Measurements from ENCODE around the gene SUPV3L1. TPM values are rescaled to one million over a fixed set of nuclear protein-coding genes. Genes with fewer than 3 reads are reported as not detected.

SUPV3L1 gene
- total and polyA plus RNA-seq, 12 donors: 23.8 to 139 (median 38.0) TPM

GRCh38 chr10:69142983-69143382 lies 37.1 kb upstream of the SUPV3L1 start:
- Histone ChIP-seq H3K4me3 (no peak overlapping the region), H3K4me1 (peaks cover 0 to 13% (median 0%) of the 10 kb centered on the region in 9 donors), H3K27ac (no peak overlapping the region), H3K9me3 (no peaks in the 10 kb centered on the region), H3K27me3 (no peaks in the 10 kb centered on the region), H3K36me3 (peaks cover 0 to 14% (median 2%) of the 10 kb centered on the region in 9 donors)
- no peak for DNase-seq
- ATAC-seq: no peak
- no peak for TF ChIP-seq CTCF (IDR thresholded peaks at IDR 0.05)
- intact Hi-C loops (cut with DNase I): no loop called here
- 62 to 81% methylated on average over 3 of the region's 3 CpGs for WGBS, 2 donors

DNA sequence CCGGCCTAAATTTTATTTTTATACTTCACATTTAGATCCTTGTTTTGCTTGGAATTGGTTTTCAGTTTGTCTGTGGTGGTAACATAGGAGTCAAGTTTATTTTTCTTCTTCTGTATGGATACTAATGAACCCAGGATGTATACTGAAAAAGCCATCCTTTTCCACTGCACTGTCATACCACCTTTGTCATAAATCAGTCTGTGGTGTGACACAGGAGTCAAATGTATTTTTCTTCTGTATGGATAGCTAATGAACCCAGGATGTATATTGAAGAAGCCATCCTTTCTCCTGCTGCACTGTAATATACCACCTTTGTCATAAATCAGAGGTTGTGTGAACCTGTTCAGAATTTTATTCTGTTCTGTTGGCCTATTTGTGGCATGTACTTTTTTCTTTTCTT lies 34.7 kb upstream of the SUPV3L1 start:
- H3K27ac ChIP-seq: no peak overlapping the region
- peaks cover 0 to 14% (median 0%) of the 10 kb centered on the region in 9 donors for H3K36me3 ChIP-seq
- WGBS, 2 donors: 96 to 100% methylated on average over 1 of the region's 1 CpG
- H3K9me3 ChIP-seq: no peaks in the 10 kb centered on the region
- H3K27me3 ChIP-seq: no peaks in the 10 kb centered on the region
- ATAC-seq (no peak), DNase-seq (no peak)
- TF ChIP-seq CTCF (IDR thresholded peaks at IDR 0.05): no peak
- H3K4me3 ChIP-seq: no peak overlapping the region
- H3K4me1 ChIP-seq: peaks cover 0 to 13% (median 0%) of the 10 kb centered on the region in 9 donors
- intact Hi-C loops (cut with DNase I): no loop called here

DNA sequence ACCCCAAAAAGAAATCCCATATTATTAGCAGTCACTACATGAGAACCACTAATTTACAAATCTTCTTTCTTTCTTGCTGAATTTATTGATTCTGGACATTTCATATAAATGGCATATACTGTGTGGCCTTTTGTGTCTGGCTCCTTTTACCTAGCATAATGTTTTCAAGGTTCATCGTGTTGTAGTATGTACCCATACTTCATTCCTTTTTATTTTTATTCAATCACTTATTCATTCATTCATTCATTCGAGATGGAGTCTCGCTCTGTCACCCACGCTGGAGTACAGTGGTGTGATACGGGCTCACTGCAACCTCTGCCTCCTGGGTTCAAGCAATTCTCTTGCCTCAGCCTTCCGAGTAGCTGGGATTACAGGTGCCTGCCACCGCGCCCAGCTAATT lies 34.2 kb upstream of the SUPV3L1 start:
- intact Hi-C loops (cut with DNase I): no loop called here
- DNase-seq (no peak), ATAC-seq (no peak)
- no peak overlapping the region for H3K4me3 ChIP-seq
- no peaks in the 10 kb centered on the region for H3K9me3 ChIP-seq
- TF ChIP-seq CTCF (IDR thresholded peaks at IDR 0.05): no peak
- H3K27ac ChIP-seq: no peak overlapping the region
- H3K36me3 ChIP-seq: peaks cover 0 to 14% (median 0%) of the 10 kb centered on the region in 9 donors
- WGBS, 2 donors: 98 to 99% methylated on average over 8 of the region's 8 CpGs
- no peaks in the 10 kb centered on the region for H3K27me3 ChIP-seq
- peaks cover 0 to 13% (median 0%) of the 10 kb centered on the region in 9 donors for H3K4me1 ChIP-seq

- 51 to 62% methylated on average over 2 of the region's 2 CpGs for WGBS, 2 donors
- Histone ChIP-seq H3K4me1 (peaks cover 0 to 13% (median 0%) of the 10 kb centered on the region in 9 donors), H3K36me3 (peaks cover 0 to 9% (median 0%) of the 10 kb centered on the region in 9 donors), H3K27me3 (no peaks in the 10 kb centered on the region), H3K9me3 (no peaks in the 10 kb centered on the region), H3K4me3 (no peak overlapping the region), H3K27ac (no peak overlapping the region)
- TF ChIP-seq CTCF (IDR thresholded peaks at IDR 0.05): no peak
- intact Hi-C loops (cut with DNase I): no loop called here
- no peak for ATAC-seq
- DNase-seq: no peak
Measured at GRCh38 chr10:69146759-69147158, 33.3 kb upstream of the SUPV3L1 start.
